Umbilical cord (tissue), 2 donors: ENCODE measurements around the gene MBTPS1. TPM values are rescaled to one million over a fixed set of nuclear protein-coding genes. Genes with fewer than 3 reads are reported as not detected.
"Not testable (repeated sequence)": the region's sequence is repeated elsewhere in the genome, so short reads cannot be mapped to it uniquely, and the experiment has no call there.

Experiments used
- DNase-seq: peaks from one replicate; pipeline ENCODE4 v3.0.0-alpha.2; 2015; ENCODE audit warnings: low spot score
- total RNA-seq: library from RNA; depleted of rRNA; stranded (reverse); fragments of >200 nt; gene quantifications from one replicate; pipeline ENCODE4 v1.2.3, GENCODE V29; 2014; ENCODE audit warnings: low replicate concordance; ENCODE audit not compliant: insufficient read depth

Gene MBTPS1
- total RNA-seq, 1 donor from 2014 or later: 116 TPM

GRCh38 chr16:84137287-84137686 lies 20.5 kb upstream of the MBTPS1 start:
- no peak for DNase-seq

- DNase-seq: no peak
These were observed 19.8 kb upstream of the MBTPS1 start for GRCh38 chr16:84136331-84137125.

GRCh38 chr16:84132527-84133285 lies 16.0 kb upstream of the MBTPS1 start:
- no peak for DNase-seq

- no peak for DNase-seq
These were observed 14.4 kb upstream of the MBTPS1 start for GRCh38 chr16:84131117-84131516.

GRCh38 chr16:84124257-84125073 lies 7.7 kb upstream of the MBTPS1 start:
- no peak for DNase-seq

GRCh38 chr16:84121007-84121406 lies 4.3 kb upstream of the MBTPS1 start:
- DNase-seq: no peak

- no peak for DNase-seq
These were observed 3.3 kb upstream of the MBTPS1 start for GRCh38 chr16:84120023-84120422.

GRCh38 chr16:84119368-84119767 lies 2.6 kb upstream of the MBTPS1 start:
- DNase-seq: no peak

- DNase-seq: not testable (repeated sequence)
These were observed 1.6 kb upstream of the MBTPS1 start for GRCh38 chr16:84118315-84118714.

- DNase-seq: no peak
These were observed 727 bp upstream of the MBTPS1 start for GRCh38 chr16:84117494-84117843.

- DNase-seq: no peak
These were observed 623 bp downstream of the MBTPS1 start for GRCh38 chr16:84115919-84116719.

- not testable (repeated sequence) for DNase-seq
These were observed 4.8 kb downstream of the MBTPS1 start for GRCh38 chr16:84111949-84112348.

- DNase-seq: no peak
These were observed 5.2 kb downstream of the MBTPS1 start for GRCh38 chr16:84111525-84111924.

GRCh38 chr16:84110527-84110926 lies 6.2 kb downstream of the MBTPS1 start:
- no peak for DNase-seq

GRCh38 chr16:84109598-84110335 lies 7.0 kb downstream of the MBTPS1 start:
- no peak for DNase-seq

GRCh38 chr16:84107921-84108320 lies 8.8 kb downstream of the MBTPS1 start:
- no peak for DNase-seq

GRCh38 chr16:84105948-84106740 lies 10.6 kb downstream of the MBTPS1 start:
- DNase-seq: no peak

GRCh38 chr16:84105301-84105815 lies 11.4 kb downstream of the MBTPS1 start:
- DNase-seq: no peak

GRCh38 chr16:84104231-84104630 lies 12.5 kb downstream of the MBTPS1 start:
- DNase-seq: no peak

- no peak for DNase-seq
These were observed 13.1 kb downstream of the MBTPS1 start for GRCh38 chr16:84103678-84104077.
